H9 (cell line): ENCODE measurements around the gene CCNF. TPM values are rescaled to one million over a fixed set of nuclear protein-coding genes. Genes with fewer than 3 reads are reported as not detected.
A peak's percentile ranks its signal among the peaks of the same experiment; 100 is the strongest.

Experiments used
- DNase-seq: peaks from one replicate; pipeline ENCODE4 v3.0.0-alpha.2; 2017
- H2AFZ ChIP-seq: one replicate; pipeline ENCODE4 v1.6.1; 2013; ENCODE audit warnings: mild to moderate bottlenecking, low read length, control low read depth, moderate library complexity
- H2AK5ac ChIP-seq: 2 replicates; pipeline ENCODE4 v1.6.1; 2013; ENCODE audit warnings: low read length, control low read depth, mixed read lengths; ENCODE audit not compliant: insufficient read length
- H2BK120ac ChIP-seq: one replicate; pipeline ENCODE4 v1.6.1; 2013; ENCODE audit warnings: low read depth, mild to moderate bottlenecking, low read length, control low read depth, inconsistent platforms; ENCODE audit not compliant: poor library complexity, severe bottlenecking
- H2BK12ac ChIP-seq: 2 replicates; pipeline ENCODE4 v1.6.1; 2013; ENCODE audit warnings: low read length, control low read depth, mixed read lengths, low read depth; ENCODE audit not compliant: insufficient read length
- H2BK15ac ChIP-seq: 2 replicates; pipeline ENCODE4 v1.6.1; 2013; ENCODE audit warnings: low read depth, low read length, control low read depth
- H2BK20ac ChIP-seq: one replicate; pipeline ENCODE4 v1.6.1; 2013; ENCODE audit warnings: low read depth, mild to moderate bottlenecking, low read length, control low read depth, inconsistent platforms; ENCODE audit not compliant: poor library complexity, severe bottlenecking
- H2BK5ac ChIP-seq: 2 replicates; pipeline ENCODE4 v1.6.1; 2013; ENCODE audit warnings: low read length, control low read depth, mixed read lengths; ENCODE audit not compliant: insufficient read length
- H3K14ac ChIP-seq: 2 replicates; pipeline ENCODE4 v1.6.1; 2013; ENCODE audit warnings: low read length, control low read depth; ENCODE audit not compliant: insufficient read depth
- H3K18ac ChIP-seq: 2 replicates; pipeline ENCODE4 v1.6.1; 2013; ENCODE audit warnings: low read depth, mild to moderate bottlenecking, mixed read lengths, low read length, control low read depth; ENCODE audit not compliant: insufficient read length
- H3K23ac ChIP-seq: 2 replicates; pipeline ENCODE4 v1.6.1; 2013; ENCODE audit warnings: low read length, control low read depth, mixed read lengths, low read depth; ENCODE audit not compliant: insufficient read length
- H3K23me2 ChIP-seq: 2 replicates; pipeline ENCODE4 v1.6.1; 2013; ENCODE audit warnings: low read depth, mild to moderate bottlenecking, mixed read lengths, low read length, control low read depth; ENCODE audit not compliant: insufficient read length, poor library complexity, severe bottlenecking
- H3K27ac ChIP-seq: 2 replicates; pipeline ENCODE4 v1.5.1; 2013; ENCODE audit warnings: low read length, control low read depth, mixed read lengths, low read depth; ENCODE audit not compliant: insufficient read length
- H3K27me3 ChIP-seq: 2 replicates; pipeline ENCODE4 v1.6.1; 2013; ENCODE audit warnings: low read length, control low read depth, inconsistent platforms; ENCODE audit not compliant: insufficient read depth
- H3K4ac ChIP-seq: 2 replicates; pipeline ENCODE4 v1.6.1; 2013; ENCODE audit warnings: low read depth, mild to moderate bottlenecking, control low read depth, inconsistent platforms, low read length, moderate library complexity
- H3K4me1 ChIP-seq: 2 replicates; pipeline ENCODE4 v1.6.1; 2013; ENCODE audit warnings: low read length, control low read depth, inconsistent platforms; ENCODE audit not compliant: insufficient read depth
- H3K4me2 ChIP-seq: 2 replicates; pipeline ENCODE4 v1.6.1; 2013; ENCODE audit warnings: low read length, control low read depth, mixed read lengths; ENCODE audit not compliant: insufficient read length, insufficient read depth
- H3K56ac ChIP-seq: 2 replicates; pipeline ENCODE4 v1.6.1; 2013; ENCODE audit warnings: low read depth, mild to moderate bottlenecking, mixed read lengths, low read length, control low read depth; ENCODE audit not compliant: insufficient read length
- H3K79me1 ChIP-seq: 2 replicates; pipeline ENCODE4 v1.6.1; 2013; ENCODE audit warnings: low read depth, mild to moderate bottlenecking, moderate library complexity, low read length, control low read depth, inconsistent platforms; ENCODE audit not compliant: insufficient read depth, poor library complexity, severe bottlenecking
- H3K79me2 ChIP-seq: 2 replicates; pipeline ENCODE4 v1.6.1; 2013; ENCODE audit warnings: low read length, control low read depth, inconsistent platforms; ENCODE audit not compliant: insufficient read depth
- H3K9ac ChIP-seq: 2 replicates; pipeline ENCODE4 v1.6.1; 2013; ENCODE audit warnings: low read length, control low read depth, mixed read lengths; ENCODE audit not compliant: insufficient read length; ENCODE audit errors: extremely low read depth
- H3K9me3 ChIP-seq: one replicate; pipeline ENCODE4 v1.6.1; 2013; ENCODE audit warnings: low read depth, low read length, inconsistent platforms; ENCODE audit not compliant: control insufficient read depth
- H3T11ph ChIP-seq: one replicate; pipeline ENCODE4 v1.6.1; 2013; ENCODE audit warnings: mild to moderate bottlenecking, low read length, control low read depth, inconsistent platforms
- H4K20me1 ChIP-seq: one replicate; pipeline ENCODE4 v1.6.1; 2013; ENCODE audit not compliant: control insufficient read depth, insufficient read length, insufficient read depth
- H4K5ac ChIP-seq: 2 replicates; pipeline ENCODE4 v1.6.1; 2013; ENCODE audit warnings: low read depth, mild to moderate bottlenecking, mixed read lengths, low read length, control low read depth; ENCODE audit not compliant: insufficient read length
- H4K8ac ChIP-seq: replicated peaks from 2 replicates; pipeline ENCODE4 v1.6.1; 2013; ENCODE audit warnings: low read length, control low read depth, mixed read lengths, low read depth; ENCODE audit not compliant: insufficient read length
- H4K91ac ChIP-seq: 2 replicates; pipeline ENCODE4 v1.6.1; 2013; ENCODE audit warnings: low read depth, mild to moderate bottlenecking, moderate library complexity, mixed read lengths, low read length, control low read depth; ENCODE audit not compliant: insufficient read length
- H3K27ac Mint-ChIP-seq, 3 experiments: 2 replicates in 2 of 3; 3 replicates in 1 of 3; pipeline ENCODE4 v1.8.0; 2020 to 2021; ENCODE audit warnings: mixed read lengths in 3 of 3, mild to moderate bottlenecking in 1 of 3, moderate library complexity in 1 of 3
- H3K27me3 Mint-ChIP-seq: 2 replicates; pipeline ENCODE4 v1.8.0; 2021; ENCODE audit warnings: low read depth, mild to moderate bottlenecking, moderate library complexity, mixed read lengths
- H3K36me3 Mint-ChIP-seq, 3 experiments: 2 replicates in 2 of 3; 3 replicates in 1 of 3; pipeline ENCODE4 v1.8.0; 2020 to 2021; ENCODE audit warnings: low read depth in 3 of 3, mixed read lengths in 3 of 3; ENCODE audit not compliant: insufficient read depth in 1 of 3
- H3K4me1 Mint-ChIP-seq, 2 experiments: 2 replicates each; pipeline ENCODE4 v1.8.0; 2020; ENCODE audit warnings: mixed read lengths in 2 of 2
- H3K4me3 Mint-ChIP-seq, 2 experiments: 2 replicates in 1 of 2; 3 replicates in 1 of 2; pipeline ENCODE4 v1.8.0; 2020 to 2021; ENCODE audit warnings: mild to moderate bottlenecking in 2 of 2, mixed read lengths in 2 of 2, moderate library complexity in 1 of 2
- H3K9me3 Mint-ChIP-seq, 2 experiments: 2 replicates in 1 of 2; 3 replicates in 1 of 2; pipeline ENCODE4 v1.8.0; 2020; ENCODE audit warnings: mild to moderate bottlenecking in 2 of 2, mixed read lengths in 2 of 2, moderate library complexity in 1 of 2
- WGBS: extraction: QIAGEN DNeasy Blood & Tissue Kit; methylation state at CpG from one replicate; pipeline ENCODE4 v1.1.7; 2013; ENCODE audit warnings: missing lambda C conversion rate, low lambda C conversion rate, mixed read lengths; ENCODE audit not compliant: insufficient read length; ENCODE audit errors: extremely low coverage; 5-methylcytosine and 5-hydroxymethylcytosine counted together
- total RNA-seq: library from RNA; stranded (reverse); gene quantifications from 2 replicates; pipeline ENCODE4 v1.2.1, GENCODE V29; 2021
- TF ChIP-seq, protein P1 (sequence below): fragments of 200-600 bp; sonication (generic); conservative IDR thresholded peaks from 3 replicates; pipeline ENCODE4 v1.8.0; 2021; ENCODE audit warnings: antibody characterized with exemption, mild to moderate bottlenecking

Gene CCNF
- total RNA-seq, 1 experiment from 2014 or later: 61.6 TPM

- Histone ChIP-seq H3K9ac (peak overlapping the region; percentile 32), H4K8ac (no peak overlapping the region)
- H3K27ac Mint-ChIP-seq: no peak overlapping the region
These were observed 31.7 kb downstream of the CCNF start for GRCh38 chr16:2460916-2461315.

More at GRCh38 chr16:2460916-2461315, 31.7 kb downstream of the CCNF start:
- peak overlapping the region; percentile 73 to 80 for H3K4me3 Mint-ChIP-seq
- Histone ChIP-seq H2BK15ac (no peak overlapping the region), H3K4me2 (peak overlapping the region; percentile 52), H2BK120ac (no peak overlapping the region), H3T11ph (no peak overlapping the region), H3K27ac (no peak overlapping the region), H3K18ac (no peak overlapping the region), H2AK5ac (no peak overlapping the region), H2BK20ac (no peak overlapping the region), H3K79me2 (0 out of 2 replicates have a peak, but pooled peaks cover 2% of the 10 kb centered on the region), H2BK5ac (no peak overlapping the region), H3K56ac (no peak overlapping the region), H3K14ac (no peak overlapping the region), H3K23ac (no peak overlapping the region), H2AFZ (no peak overlapping the region), H3K9me3 (no peaks in the 10 kb centered on the region), H4K20me1 (no peaks in the 10 kb centered on the region), H4K5ac (no peak overlapping the region), H3K4me1 (peaks cover 2% of the 10 kb centered on the region; the same call in 1 of the 2 replicates), H3K79me1 (peaks cover 7% of the 10 kb centered on the region), H4K91ac (no peak overlapping the region), H3K27me3 (no peaks in the 10 kb centered on the region), H3K23me2 (peaks cover 11% of the 10 kb centered on the region), H3K4ac (no peak overlapping the region), H2BK12ac (no peak overlapping the region)
- no peaks in the 10 kb centered on the region for H3K9me3 Mint-ChIP-seq
- no CpG with 5 or more reads among the region's 13 CpGs for WGBS
- H3K36me3 Mint-ChIP-seq: peaks cover 13 to 47% (median 38%) of the 10 kb centered on the region in 3 experiments; a peak in 6 of 7 replicates
- TF ChIP-seq, protein P1, sequence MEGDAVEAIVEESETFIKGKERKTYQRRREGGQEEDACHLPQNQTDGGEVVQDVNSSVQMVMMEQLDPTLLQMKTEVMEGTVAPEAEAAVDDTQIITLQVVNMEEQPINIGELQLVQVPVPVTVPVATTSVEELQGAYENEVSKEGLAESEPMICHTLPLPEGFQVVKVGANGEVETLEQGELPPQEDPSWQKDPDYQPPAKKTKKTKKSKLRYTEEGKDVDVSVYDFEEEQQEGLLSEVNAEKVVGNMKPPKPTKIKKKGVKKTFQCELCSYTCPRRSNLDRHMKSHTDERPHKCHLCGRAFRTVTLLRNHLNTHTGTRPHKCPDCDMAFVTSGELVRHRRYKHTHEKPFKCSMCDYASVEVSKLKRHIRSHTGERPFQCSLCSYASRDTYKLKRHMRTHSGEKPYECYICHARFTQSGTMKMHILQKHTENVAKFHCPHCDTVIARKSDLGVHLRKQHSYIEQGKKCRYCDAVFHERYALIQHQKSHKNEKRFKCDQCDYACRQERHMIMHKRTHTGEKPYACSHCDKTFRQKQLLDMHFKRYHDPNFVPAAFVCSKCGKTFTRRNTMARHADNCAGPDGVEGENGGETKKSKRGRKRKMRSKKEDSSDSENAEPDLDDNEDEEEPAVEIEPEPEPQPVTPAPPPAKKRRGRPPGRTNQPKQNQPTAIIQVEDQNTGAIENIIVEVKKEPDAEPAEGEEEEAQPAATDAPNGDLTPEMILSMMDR: no peak
- H3K4me1 Mint-ChIP-seq: peaks cover 9 to 20% of the 10 kb centered on the region in 2 experiments
- no peak for DNase-seq
- H3K27me3 Mint-ChIP-seq: no peaks in the 10 kb centered on the region
